Osteoblast (primary cell): ENCODE results near the gene RAB8A. TPM values are rescaled to one million over a fixed set of nuclear protein-coding genes. Genes with fewer than 3 reads are reported as not detected.

Experiments used
- DNase-seq: peaks from one replicate; pipeline ENCODE4 v3.0.0; 2011; ENCODE audit warnings: low spot score, mixed read lengths; ENCODE audit not compliant: insufficient read length; ENCODE audit errors: missing footprints
- H2AFZ ChIP-seq: 2 replicates; pipeline ENCODE4 v1.6.0; 2011; ENCODE audit warnings: mild to moderate bottlenecking, low read length
- H3K27ac ChIP-seq: 2 replicates; pipeline ENCODE4 v1.5.1; 2011; ENCODE audit warnings: mild to moderate bottlenecking, low read depth, low read length, moderate library complexity
- H3K27me3 ChIP-seq: 2 replicates; pipeline ENCODE4 v1.6.0; 2012; ENCODE audit warnings: mild to moderate bottlenecking, control low read depth, inconsistent platforms, low read length, moderate library complexity; ENCODE audit not compliant: insufficient read depth
- H3K36me3 ChIP-seq: 2 replicates; pipeline ENCODE4 v1.5.1; 2011; ENCODE audit warnings: mild to moderate bottlenecking, low read length, control low read depth, moderate library complexity; ENCODE audit not compliant: insufficient read depth
- H3K4me1 ChIP-seq: 2 replicates; pipeline ENCODE4 v1.5.1; 2011; ENCODE audit warnings: mild to moderate bottlenecking, low read length, control low read depth, moderate library complexity; ENCODE audit not compliant: insufficient read depth
- H3K4me2 ChIP-seq: 2 replicates; pipeline ENCODE4 v1.6.0; 2011; ENCODE audit warnings: mild to moderate bottlenecking, low read length; ENCODE audit not compliant: insufficient read depth
- H3K4me3 ChIP-seq: fragments of 200-600 bp; sonication (generic); 3 replicates; pipeline ENCODE4 v1.5.1; 2012; ENCODE audit warnings: mild to moderate bottlenecking, low read length, inconsistent platforms; ENCODE audit not compliant: insufficient read depth
- H3K79me2 ChIP-seq: 2 replicates; pipeline ENCODE4 v1.6.0; 2012; ENCODE audit warnings: mild to moderate bottlenecking, low read length, control low read depth, inconsistent platforms; ENCODE audit not compliant: insufficient read depth
- H3K9me3 ChIP-seq: 2 replicates; pipeline ENCODE4 v1.5.1; 2011; ENCODE audit warnings: low read depth, low read length, control low read depth
- H4K20me1 ChIP-seq: 2 replicates; pipeline ENCODE4 v1.6.0; 2012; ENCODE audit warnings: mild to moderate bottlenecking, low read length, control low read depth; ENCODE audit not compliant: insufficient read depth
- total RNA-seq: library from RNA; depleted of rRNA; stranded (reverse); fragments of >200 nt; gene quantifications from 2 replicates; pipeline ENCODE4 v1.2.3, GENCODE V29; 2012
- TF ChIP-seq, protein P1 (sequence below): IDR thresholded peaks from 2 replicates; pipeline ENCODE4 v1.5.1; 2011; ENCODE audit warnings: mild to moderate bottlenecking, low read depth, low read length, moderate library complexity; ENCODE audit errors: extremely low read depth

RAB8A gene
- total RNA-seq, 1 donor: 68.8 TPM

DNA sequence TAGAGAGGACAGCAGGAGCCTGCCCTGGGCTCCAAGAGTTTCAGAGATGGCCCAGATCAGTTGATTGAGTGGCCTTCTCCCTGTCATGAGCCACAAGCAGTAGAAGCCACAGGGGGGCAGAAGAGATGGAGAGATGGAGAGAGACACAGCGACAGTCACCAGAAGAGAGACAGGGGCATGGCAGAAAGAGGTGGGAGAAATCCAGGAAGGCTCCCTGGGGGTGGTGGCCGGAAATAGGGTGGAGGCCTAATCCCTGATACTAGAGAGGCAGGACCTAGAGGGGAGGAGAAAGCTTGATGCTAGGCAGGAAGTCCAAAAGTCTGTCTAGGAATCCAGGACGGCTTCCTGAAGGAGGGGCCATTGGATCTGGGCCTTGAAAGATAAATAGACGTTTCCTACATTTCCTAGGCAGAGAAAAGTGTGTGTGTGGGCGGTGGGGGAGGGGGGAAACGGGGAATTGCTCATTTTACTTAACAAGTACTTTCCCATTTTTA lies 45.0 kb upstream of the RAB8A start:
- no peak overlapping the region for H2AFZ ChIP-seq
- no peaks in the 10 kb centered on the region for H4K20me1 ChIP-seq
- H3K27ac ChIP-seq: peak overlapping the region; percentile 92
- no peaks in the 10 kb centered on the region for H3K9me3 ChIP-seq
- TF ChIP-seq, protein P1, sequence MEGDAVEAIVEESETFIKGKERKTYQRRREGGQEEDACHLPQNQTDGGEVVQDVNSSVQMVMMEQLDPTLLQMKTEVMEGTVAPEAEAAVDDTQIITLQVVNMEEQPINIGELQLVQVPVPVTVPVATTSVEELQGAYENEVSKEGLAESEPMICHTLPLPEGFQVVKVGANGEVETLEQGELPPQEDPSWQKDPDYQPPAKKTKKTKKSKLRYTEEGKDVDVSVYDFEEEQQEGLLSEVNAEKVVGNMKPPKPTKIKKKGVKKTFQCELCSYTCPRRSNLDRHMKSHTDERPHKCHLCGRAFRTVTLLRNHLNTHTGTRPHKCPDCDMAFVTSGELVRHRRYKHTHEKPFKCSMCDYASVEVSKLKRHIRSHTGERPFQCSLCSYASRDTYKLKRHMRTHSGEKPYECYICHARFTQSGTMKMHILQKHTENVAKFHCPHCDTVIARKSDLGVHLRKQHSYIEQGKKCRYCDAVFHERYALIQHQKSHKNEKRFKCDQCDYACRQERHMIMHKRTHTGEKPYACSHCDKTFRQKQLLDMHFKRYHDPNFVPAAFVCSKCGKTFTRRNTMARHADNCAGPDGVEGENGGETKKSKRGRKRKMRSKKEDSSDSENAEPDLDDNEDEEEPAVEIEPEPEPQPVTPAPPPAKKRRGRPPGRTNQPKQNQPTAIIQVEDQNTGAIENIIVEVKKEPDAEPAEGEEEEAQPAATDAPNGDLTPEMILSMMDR: peak; percentile 27
- peak overlapping the region; percentile 66 for H3K4me3 ChIP-seq
- peaks cover 2% of the 10 kb centered on the region for H3K36me3 ChIP-seq
- peak overlapping the region; percentile 26 for H3K4me2 ChIP-seq
- DNase-seq: peak; percentile 82
- peaks cover 58% of the 10 kb centered on the region for H3K4me1 ChIP-seq
- peaks cover 41% of the 10 kb centered on the region for H3K79me2 ChIP-seq
- no peaks in the 10 kb centered on the region for H3K27me3 ChIP-seq

DNA sequence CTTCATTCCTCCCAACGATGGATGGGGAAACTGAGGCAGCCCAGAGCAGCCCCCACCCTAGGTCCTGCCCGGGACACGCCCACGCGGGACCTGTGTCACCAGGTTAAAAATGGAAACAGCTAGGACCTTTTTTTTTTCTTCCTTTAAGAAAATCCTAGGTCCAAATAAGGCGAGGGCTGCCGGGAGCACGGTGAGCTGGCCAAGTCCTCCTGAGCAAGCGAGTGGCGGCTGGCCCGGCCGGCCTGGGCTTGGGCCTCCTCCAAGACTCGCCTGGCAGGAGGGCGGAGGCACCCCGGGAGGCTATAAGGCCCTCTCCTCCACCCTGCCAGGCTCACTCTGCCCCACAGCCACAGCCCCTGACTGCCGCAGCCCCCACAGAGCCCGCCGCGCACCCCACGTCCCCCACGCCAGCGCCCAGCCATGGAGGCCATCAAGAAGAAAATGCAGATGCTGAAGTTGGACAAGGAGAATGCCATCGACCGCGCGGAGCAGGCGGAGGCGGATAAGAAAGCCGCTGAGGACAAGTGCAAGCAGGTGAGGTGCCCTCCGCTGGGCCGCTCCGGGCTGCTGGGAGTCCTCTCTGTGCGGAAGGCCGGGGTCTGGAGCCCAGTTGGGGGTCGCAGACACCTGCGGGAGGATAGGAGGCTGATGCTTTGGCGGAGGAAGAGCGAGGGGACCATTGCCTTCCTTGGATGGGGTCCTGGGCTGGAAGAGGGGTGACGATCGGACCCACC lies 44.3 kb upstream of the RAB8A start:
- peak overlapping the region; percentile 68 for H3K4me2 ChIP-seq
- H3K27ac ChIP-seq: peak overlapping the region; percentile 92
- H2AFZ ChIP-seq: no peak overlapping the region
- H3K36me3 ChIP-seq: peaks cover 2% of the 10 kb centered on the region
- peak overlapping the region; percentile 66 for H3K4me3 ChIP-seq
- peaks cover 47% of the 10 kb centered on the region for H3K79me2 ChIP-seq
- H3K27me3 ChIP-seq: no peaks in the 10 kb centered on the region
- no peaks in the 10 kb centered on the region for H3K9me3 ChIP-seq
- peaks cover 58% of the 10 kb centered on the region for H3K4me1 ChIP-seq
- TF ChIP-seq, protein P1: no peak
- H4K20me1 ChIP-seq: no peaks in the 10 kb centered on the region
- peak; percentile 97 for DNase-seq

DNA sequence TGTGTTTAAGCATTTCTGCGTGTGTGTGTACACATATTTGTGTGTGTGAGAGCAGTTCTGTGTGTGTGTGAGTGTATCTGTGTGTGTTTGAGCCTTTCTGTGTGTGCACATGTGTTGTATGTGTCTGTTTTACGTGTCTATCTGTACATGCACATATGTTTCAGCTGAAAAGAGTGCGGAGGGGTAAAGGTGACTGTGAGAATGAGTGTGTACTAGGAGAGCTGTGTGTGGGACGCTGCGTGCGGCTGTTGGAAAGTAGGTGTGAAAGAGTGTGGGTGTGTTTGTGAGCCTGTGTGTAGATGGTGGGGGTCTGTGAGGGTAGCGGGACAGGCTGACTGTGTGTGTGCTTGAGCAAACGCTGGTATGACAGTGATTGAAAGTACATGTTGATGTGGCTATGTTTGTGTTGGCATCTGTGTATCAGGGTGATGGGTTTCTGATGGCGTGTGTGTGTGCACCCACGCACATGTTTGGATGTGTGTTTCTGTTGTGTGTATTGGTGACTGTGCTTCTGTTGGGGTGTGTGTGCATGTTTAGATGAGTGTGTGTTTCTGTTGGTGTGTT lies 42.9 kb upstream of the RAB8A start:
- peaks cover 53% of the 10 kb centered on the region for H3K79me2 ChIP-seq
- H3K4me1 ChIP-seq: peaks cover 55% of the 10 kb centered on the region
- H3K9me3 ChIP-seq: no peaks in the 10 kb centered on the region
- H3K4me3 ChIP-seq: peak overlapping the region; percentile 66
- TF ChIP-seq, protein P1: no peak
- H2AFZ ChIP-seq: no peak overlapping the region
- H3K36me3 ChIP-seq: peaks cover 2% of the 10 kb centered on the region
- H3K4me2 ChIP-seq: peak overlapping the region; percentile 68
- H3K27me3 ChIP-seq: no peaks in the 10 kb centered on the region
- H4K20me1 ChIP-seq: no peaks in the 10 kb centered on the region
- H3K27ac ChIP-seq: peak overlapping the region; percentile 5
- DNase-seq: no peak

DNA sequence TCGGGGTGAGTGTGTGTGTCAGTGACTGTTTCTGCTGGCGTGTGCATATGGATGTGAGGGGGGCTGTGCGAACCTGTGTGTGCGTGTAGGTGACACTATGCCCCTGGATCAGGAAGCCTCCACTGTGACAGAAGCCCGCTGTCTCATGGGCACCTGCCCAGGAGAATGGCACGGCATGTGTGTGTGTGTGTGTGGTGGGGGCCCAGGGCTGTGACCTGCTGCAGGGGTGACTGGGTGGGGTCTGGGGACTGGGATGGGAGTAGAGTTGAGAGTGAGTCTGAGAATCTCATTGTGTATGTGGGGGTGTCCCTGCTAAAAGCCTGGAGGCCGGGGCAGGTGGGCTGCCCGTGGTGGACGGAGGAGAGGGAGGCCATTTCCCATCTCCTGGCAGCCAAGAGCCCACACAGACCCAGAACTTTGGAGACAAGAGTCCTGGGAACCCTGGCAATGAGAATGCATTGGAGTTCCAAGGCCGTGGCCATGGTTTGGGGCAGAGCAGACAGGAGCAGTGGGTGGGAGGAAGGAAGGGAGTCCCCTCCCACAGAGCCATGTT lies 41.8 kb upstream of the RAB8A start:
- peaks cover 44% of the 10 kb centered on the region for H3K4me1 ChIP-seq
- peak overlapping the region; percentile 66 for H3K4me3 ChIP-seq
- TF ChIP-seq, protein P1: no peak
- DNase-seq: peak; percentile 49
- H3K79me2 ChIP-seq: peaks cover 61% of the 10 kb centered on the region
- no peaks in the 10 kb centered on the region for H4K20me1 ChIP-seq
- peak overlapping the region; percentile 68 for H3K4me2 ChIP-seq
- H3K36me3 ChIP-seq: peaks cover 7% of the 10 kb centered on the region
- no peaks in the 10 kb centered on the region for H3K9me3 ChIP-seq
- peak overlapping the region; percentile 35 for H3K27ac ChIP-seq
- H2AFZ ChIP-seq: peak overlapping the region; percentile 83
- H3K27me3 ChIP-seq: no peaks in the 10 kb centered on the region
